Activated T-cell treated with anti-CD3 and anti-CD28 coated beads, Interleukin-2, amount 50 U/mL, for 72 hours (primary cell): ENCODE data around the gene OXCT2. TPM values are rescaled to one million over a fixed set of nuclear protein-coding genes. Genes with fewer than 3 reads are reported as not detected.
"Not testable (repeated sequence)": the region's sequence is repeated elsewhere in the genome, so short reads cannot be mapped to it uniquely, and the experiment has no call there.

ENCODE experiments used
- ATAC-seq, 2 donors: fragments of 150-1000 bp; cut with Tn5 transposase; replicated peaks in 1 of 2; 2 replicates each; pipeline ENCODE4 v1.10.0; 2021; ENCODE audit warnings: moderate library complexity in 2 of 2, mild to moderate bottlenecking in 1 of 2
- DNase-seq, 2 donors: peaks; one replicate each; pipeline ENCODE4 v3.0.0; 2021 to 2022; ENCODE audit warnings: mixed read lengths in 1 of 2
- H3K27ac Mint-ChIP-seq: one replicate; pipeline ENCODE4 v1.8.0; 2022; ENCODE audit warnings: mild to moderate bottlenecking, moderate library complexity, mixed read lengths
- H3K27me3 Mint-ChIP-seq: one replicate; pipeline ENCODE4 v1.8.0; 2022; ENCODE audit warnings: low read depth, mixed read lengths
- H3K36me3 Mint-ChIP-seq, 2 donors: one replicate each; pipeline ENCODE4 v1.8.0; 2022; ENCODE audit warnings: mixed read lengths in 2 of 2, mild to moderate bottlenecking in 1 of 2; ENCODE audit not compliant: insufficient read depth in 2 of 2
- H3K4me1 Mint-ChIP-seq: one replicate; pipeline ENCODE4 v1.8.0; 2022; ENCODE audit warnings: low read depth, mixed read lengths
- H3K4me3 Mint-ChIP-seq, 2 donors: one replicate each; pipeline ENCODE4 v1.8.0; 2022; ENCODE audit warnings: mild to moderate bottlenecking in 2 of 2, mixed read lengths in 2 of 2, moderate library complexity in 2 of 2
- H3K9me3 Mint-ChIP-seq, 2 donors: one replicate each; pipeline ENCODE4 v1.8.0; 2022; ENCODE audit warnings: mixed read lengths in 2 of 2
- total RNA-seq, 2 donors: library from RNA; stranded (reverse); gene quantifications; one replicate each; pipeline ENCODE4 v1.2.3, GENCODE V29; 2022

The OXCT2 gene
- total RNA-seq: 1 to 10 TPM; 2.9 TPM

- H3K4me1 Mint-ChIP-seq, H3K36me3 Mint-ChIP-seq, H3K27me3 Mint-ChIP-seq, H3K9me3 Mint-ChIP-seq, H3K27ac Mint-ChIP-seq: not testable (repeated sequence)
- ATAC-seq (peak; percentile 61 to 77), DNase-seq (peak; percentile 13 to 32)
- H3K4me3 Mint-ChIP-seq: peak within 1 kb of the TSS; percentile 77 to 81
Observed at GRCh38 chr1:39771022-39771532, at the start of gene OXCT2. OXCT2 (minus strand) TSS chr1:39771348; CDS start chr1:39771255, 93 bp downstream.

- ATAC-seq (no peak), DNase-seq (no peak)
- H3K4me1 Mint-ChIP-seq: peaks cover 17% of the 10 kb centered on the region
- H3K36me3 Mint-ChIP-seq: no peaks in the 10 kb centered on the region
- no peak overlapping the region for H3K27ac Mint-ChIP-seq
- no peak overlapping the region for H3K4me3 Mint-ChIP-seq
- peaks cover 14% of the 10 kb centered on the region for H3K27me3 Mint-ChIP-seq
- no peaks in the 10 kb centered on the region for H3K9me3 Mint-ChIP-seq
Observed at GRCh38 chr1:39819091-39819812, 48.1 kb upstream of the OXCT2 start.

DNA sequence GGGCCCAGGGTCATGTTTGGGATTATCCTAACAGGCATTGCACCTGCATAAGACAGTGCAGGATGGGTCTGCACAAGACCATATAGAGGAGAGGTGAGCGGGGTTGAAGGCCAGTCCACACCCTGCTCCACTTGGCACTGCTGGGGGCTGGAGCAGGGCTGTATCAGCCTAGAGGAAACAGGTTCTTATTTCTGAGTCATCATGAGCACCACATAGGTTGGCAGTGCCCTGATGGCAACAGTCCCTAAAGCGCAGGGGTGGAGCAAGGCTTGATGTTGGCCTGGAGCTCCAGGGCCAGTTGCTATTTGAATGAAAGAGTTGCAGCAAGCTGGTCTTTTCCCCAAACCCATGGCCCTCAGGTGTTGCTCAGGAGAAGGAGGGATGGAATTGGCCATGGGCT, 47.3 kb upstream of the OXCT2 start:
- no peaks in the 10 kb centered on the region for H3K9me3 Mint-ChIP-seq

DNA sequence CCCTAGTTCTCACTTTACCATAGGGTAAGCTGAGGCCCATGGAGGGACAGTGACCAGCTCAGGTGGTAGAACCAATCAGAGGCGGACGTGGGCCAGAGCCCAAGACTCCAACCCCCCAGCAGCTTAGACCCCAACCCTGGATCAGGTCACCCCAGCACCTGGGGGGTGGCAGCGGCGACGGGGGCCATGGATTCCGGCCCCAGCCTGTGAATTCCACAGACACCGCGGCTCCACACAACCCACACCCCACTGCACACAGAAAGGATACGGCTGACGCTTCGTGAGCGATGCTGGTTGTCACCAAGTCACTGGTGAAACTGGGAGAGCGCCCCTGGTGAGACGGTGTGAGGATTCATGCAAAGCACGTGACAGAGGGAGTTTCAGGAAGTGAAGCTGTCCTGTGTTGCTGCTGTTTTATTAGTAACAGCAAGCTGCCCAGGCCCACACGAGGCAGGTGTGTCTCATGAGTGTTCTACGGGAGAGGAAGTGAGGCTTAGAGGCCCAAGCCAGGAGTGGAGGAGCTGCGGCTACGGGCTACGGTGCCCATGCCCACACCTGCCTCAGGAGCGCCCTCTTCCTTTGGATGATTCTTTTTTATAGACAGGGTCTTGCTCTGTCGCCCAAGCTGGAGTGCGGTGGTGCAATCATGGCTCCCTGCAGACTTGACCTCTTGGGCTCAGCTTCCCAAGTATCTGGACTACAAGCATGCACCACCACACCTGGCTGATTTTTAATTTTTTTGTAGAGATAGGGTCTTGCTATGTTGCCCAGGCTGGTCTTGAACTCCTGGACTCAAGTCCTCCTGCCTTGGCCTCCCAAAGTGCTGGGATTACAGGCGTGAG, 46.2 kb upstream of the OXCT2 start:
- H3K27ac Mint-ChIP-seq, H3K9me3 Mint-ChIP-seq, H3K36me3 Mint-ChIP-seq: not testable (repeated sequence)
- DNase-seq (peak; percentile 49 to 76), ATAC-seq (peak; percentile 90 to 91)
- peak overlapping the region; percentile 52 to 69 for H3K4me3 Mint-ChIP-seq
- H3K27me3 Mint-ChIP-seq: peaks cover 11% of the 10 kb centered on the region
- H3K4me1 Mint-ChIP-seq: peaks cover 17% of the 10 kb centered on the region

More for the DNA sequence above, 47.3 kb upstream of the OXCT2 start:
- Mint-ChIP-seq H3K4me1 (peaks cover 17% of the 10 kb centered on the region), H3K27ac (no peak overlapping the region), H3K36me3 (no peaks in the 10 kb centered on the region), H3K27me3 (peaks cover 14% of the 10 kb centered on the region), H3K4me3 (no peak overlapping the region)
- ATAC-seq: no peak
- no peak for DNase-seq

- DNase-seq (peak; percentile 14 to 74), ATAC-seq (peak; percentile 59 to 66)
- peaks cover 17% of the 10 kb centered on the region for H3K4me1 Mint-ChIP-seq
- H3K9me3 Mint-ChIP-seq: no peaks in the 10 kb centered on the region
- H3K4me3 Mint-ChIP-seq: peak overlapping the region; percentile 52 to 69
- H3K27ac Mint-ChIP-seq: no peak overlapping the region
- no peaks in the 10 kb centered on the region for H3K36me3 Mint-ChIP-seq
- peaks cover 7% of the 10 kb centered on the region for H3K27me3 Mint-ChIP-seq
Observed at GRCh38 chr1:39816415-39817090, 45.4 kb upstream of the OXCT2 start.

- Mint-ChIP-seq H3K4me3 (no peak overlapping the region), H3K36me3 (no peaks in the 10 kb centered on the region), H3K27me3 (peaks cover 7% of the 10 kb centered on the region), H3K9me3 (no peaks in the 10 kb centered on the region), H3K4me1 (peaks cover 17% of the 10 kb centered on the region), H3K27ac (no peak overlapping the region)
- ATAC-seq (no peak), DNase-seq (no peak)
Observed at GRCh38 chr1:39812913-39813312, 41.8 kb upstream of the OXCT2 start.

GRCh38 chr1:39808784-39809517, 37.8 kb upstream of the OXCT2 start:
- Mint-ChIP-seq H3K36me3 (peaks cover 0 to 4% of the 10 kb centered on the region in 2 donors), H3K4me3 (no peak overlapping the region), H3K27me3 (no peaks in the 10 kb centered on the region), H3K9me3 (peaks cover 2% of the 10 kb centered on the region in 2 donors), H3K27ac (no peak overlapping the region), H3K4me1 (no peaks in the 10 kb centered on the region)
- ATAC-seq: no peak
- no peak for DNase-seq

GRCh38 chr1:39805385-39805784, 34.2 kb upstream of the OXCT2 start:
- Mint-ChIP-seq H3K27me3 (no peaks in the 10 kb centered on the region), H3K36me3 (peaks cover 0 to 4% of the 10 kb centered on the region in 2 donors), H3K4me1 (no peaks in the 10 kb centered on the region), H3K27ac (peak overlapping the region; percentile 1), H3K9me3 (peaks cover 2% of the 10 kb centered on the region in 2 donors), H3K4me3 (no peak overlapping the region)
- no peak for ATAC-seq
- DNase-seq: no peak

DNA sequence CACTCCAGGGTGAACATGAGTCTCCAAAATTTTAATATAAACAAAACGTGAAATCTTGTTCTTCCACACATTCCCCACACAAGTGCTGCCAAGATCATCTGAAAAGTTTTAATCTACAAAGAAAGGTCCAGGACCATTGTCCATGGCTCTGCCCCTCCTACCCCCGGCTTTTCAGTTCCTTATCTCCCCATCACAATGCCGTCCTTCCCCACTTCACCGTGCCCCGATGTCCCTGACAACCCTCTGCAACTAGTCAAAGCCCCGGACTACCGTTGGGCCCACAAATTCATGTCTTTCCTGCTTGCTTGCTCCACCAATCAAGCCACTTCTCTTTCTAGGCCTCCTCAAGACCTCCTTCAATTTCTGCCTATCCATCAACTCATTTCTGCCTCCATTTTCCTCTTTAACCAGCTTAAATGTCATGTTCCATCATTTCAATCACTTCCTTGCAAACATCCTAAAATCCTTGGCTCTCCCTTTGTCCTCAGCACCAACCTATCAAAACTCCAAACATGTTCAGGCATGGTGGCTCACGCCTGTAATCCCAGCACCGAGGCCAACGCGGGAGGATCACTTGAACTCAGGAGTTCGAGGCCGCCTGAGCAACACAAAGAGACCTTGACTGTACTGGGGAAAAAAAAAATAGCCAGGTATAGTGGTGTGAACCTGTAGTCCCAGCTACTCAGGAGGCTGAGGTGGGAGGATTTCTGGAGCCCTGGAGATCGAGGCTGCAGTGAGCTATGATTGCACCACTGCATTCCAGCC, 31.5 kb upstream of the OXCT2 start:
- H3K4me3 Mint-ChIP-seq: no peak overlapping the region
- peaks cover 2% of the 10 kb centered on the region in 2 donors for H3K9me3 Mint-ChIP-seq
- H3K36me3 Mint-ChIP-seq: peaks cover 0 to 4% of the 10 kb centered on the region in 2 donors
- H3K27ac Mint-ChIP-seq: no peak overlapping the region
- H3K4me1 Mint-ChIP-seq: peaks cover 16% of the 10 kb centered on the region
- no peaks in the 10 kb centered on the region for H3K27me3 Mint-ChIP-seq
- ATAC-seq: no peak
- DNase-seq: no peak

GRCh38 chr1:39800471-39800835, 29.3 kb upstream of the OXCT2 start:
- no peak for ATAC-seq
- Mint-ChIP-seq H3K27me3 (no peaks in the 10 kb centered on the region), H3K27ac (no peak overlapping the region), H3K9me3 (no peaks in the 10 kb centered on the region), H3K4me3 (no peak overlapping the region), H3K36me3 (peaks cover 0 to under 1% of the 10 kb centered on the region in 2 donors), H3K4me1 (peaks cover 16% of the 10 kb centered on the region)
- no peak for DNase-seq

- Mint-ChIP-seq H3K4me1 (peaks cover 19% of the 10 kb centered on the region), H3K36me3 (no peaks in the 10 kb centered on the region), H3K27me3 (no peaks in the 10 kb centered on the region), H3K9me3 (no peaks in the 10 kb centered on the region), H3K27ac (peak overlapping the region; percentile 76), H3K4me3 (peak overlapping the region; percentile 70 to 79)
- ATAC-seq (peak; percentile 59 to 71), DNase-seq (peak; percentile 71 to 72)
Observed at GRCh38 chr1:39799770-39800470, 28.8 kb upstream of the OXCT2 start.
